HT1080 (cell line): ENCODE results near the gene ORAI2. TPM values are rescaled to one million over a fixed set of nuclear protein-coding genes. Genes with fewer than 3 reads are reported as not detected.
A peak's percentile ranks its signal among the peaks of the same experiment; 100 is the strongest.

Experiments used
- DNase-seq: peaks from one replicate; pipeline ENCODE4 v3.0.0-alpha.2; 2015; ENCODE audit warnings: low read depth
- total RNA-seq: library from RNA; depleted of rRNA; stranded (reverse); fragments of >200 nt; shearing (Covaris generic); gene quantifications from 2 replicates; pipeline ENCODE4 v1.2.3, GENCODE V29; 2014

Gene ORAI2
- total RNA-seq, 1 experiment from 2014 or later = 60.3 TPM

GRCh38 chr7:102413611-102414010, 19.8 kb upstream of the ORAI2 start:
- no peak for DNase-seq

GRCh38 chr7:102415685-102416225, 17.6 kb upstream of the ORAI2 start:
- DNase-seq = no peak

GRCh38 chr7:102416406-102416805, 17.0 kb upstream of the ORAI2 start:
- no peak for DNase-seq

GRCh38 chr7:102417105-102417504, 16.3 kb upstream of the ORAI2 start:
- DNase-seq = no peak

- DNase-seq = no peak
These were observed 14.8 kb upstream of the ORAI2 start for GRCh38 chr7:102418592-102418991.

GRCh38 chr7:102421706-102422240, 11.6 kb upstream of the ORAI2 start:
- DNase-seq = no peak

- DNase-seq = no peak
These were observed 9.2 kb upstream of the ORAI2 start for GRCh38 chr7:102424129-102424551.

GRCh38 chr7:102424787-102425218, 8.6 kb upstream of the ORAI2 start:
- no peak for DNase-seq

GRCh38 chr7:102425639-102426267, 7.6 kb upstream of the ORAI2 start:
- no peak for DNase-seq

GRCh38 chr7:102426268-102427018, 6.9 kb upstream of the ORAI2 start:
- no peak for DNase-seq

- no peak for DNase-seq
These were observed 6.4 kb upstream of the ORAI2 start for GRCh38 chr7:102427019-102427405.

GRCh38 chr7:102429141-102429899, 4.1 kb upstream of the ORAI2 start:
- DNase-seq = no peak

- DNase-seq = no peak
These were observed 1.6 kb upstream of the ORAI2 start for GRCh38 chr7:102431617-102432298.

- no peak for DNase-seq
These were observed 745 bp upstream of the ORAI2 start for GRCh38 chr7:102432442-102433218.

GRCh38 chr7:102434039-102434486, 688 bp downstream of the ORAI2 start:
- DNase-seq = peak; percentile 37

- DNase-seq = no peak
These were observed 2.7 kb downstream of the ORAI2 start for GRCh38 chr7:102436118-102436517.

GRCh38 chr7:102439963-102440795, 6.8 kb downstream of the ORAI2 start:
- peak; percentile 89 for DNase-seq

- no peak for DNase-seq
These were observed 11.7 kb downstream of the ORAI2 start for GRCh38 chr7:102444961-102445673.

GRCh38 chr7:102445674-102446071, 12.3 kb downstream of the ORAI2 start:
- no peak for DNase-seq
